ENCODE results near the gene IFI44. TPM values are rescaled to one million over a fixed set of nuclear protein-coding genes. Genes with fewer than 3 reads are reported as not detected.

IFI44 gene
- total and polyA plus RNA-seq, 2 of the 8 experiments (the other 6 are each of a cell fraction or from before 2014, with no cell fraction given): not detected

- no peak for TF ChIP-seq SUZ12 (IDR thresholded peaks at IDR 0.05; ENCODE audit: low read length)
Observed at GRCh38 chr1:78687315-78687714, 37.7 kb downstream of the IFI44 start (continued).
